Muscle layer of duodenum (tissue), 2 donors: ENCODE results near the gene SNAPC1.

Experiments
- H3K27ac ChIP-seq: one replicate; pipeline ENCODE4 v1.7.0; 2013; ENCODE audit warnings: mild to moderate bottlenecking, low read length
- H3K27me3 ChIP-seq: one replicate; pipeline ENCODE4 v1.7.0; 2013; ENCODE audit warnings: low read depth, mild to moderate bottlenecking, control low read depth, low read length
- H3K36me3 ChIP-seq, 2 donors: one replicate each; pipeline ENCODE4 v1.7.0; 2013; ENCODE audit warnings: low read length in 2 of 2, control low read depth in 1 of 2, mild to moderate bottlenecking in 1 of 2; ENCODE audit not compliant: insufficient read depth in 2 of 2, control insufficient read depth in 1 of 2
- H3K4me1 ChIP-seq, 2 donors: one replicate each; pipeline ENCODE4 v1.7.0; 2013; ENCODE audit warnings: low read length in 2 of 2, mild to moderate bottlenecking in 2 of 2, control low read depth in 1 of 2, moderate library complexity in 1 of 2; ENCODE audit not compliant: insufficient read depth in 2 of 2, control insufficient read depth in 1 of 2
- H3K4me3 ChIP-seq, 2 donors: one replicate each; pipeline ENCODE4 v1.7.0; 2013; ENCODE audit warnings: low read length in 2 of 2, low read depth in 1 of 2, mild to moderate bottlenecking in 1 of 2
- H3K9me3 ChIP-seq, 2 donors: one replicate each; pipeline ENCODE4 v1.7.0; 2013; ENCODE audit warnings: low read length in 2 of 2, control low read depth in 1 of 2, mild to moderate bottlenecking in 1 of 2; ENCODE audit not compliant: control insufficient read depth in 1 of 2
- donor health status: healthy.

Gene SNAPC1

GRCh38 chr14:61812347-61813095 lies 50.3 kb downstream of the SNAPC1 start, which contains the start of gene SYT16:
Gene SYT16 (plus strand): TSS chr14:61812703.
- Histone ChIP-seq H3K4me1 (peaks cover 0 to 6% of the 10 kb centered on the region in 2 donors), H3K36me3 (no peaks in the 10 kb centered on the region), H3K9me3 (peaks cover 0 to 3% of the 10 kb centered on the region in 2 donors), H3K27me3 (peaks cover 14% of the 10 kb centered on the region), H3K27ac (no peak within 1 kb of the TSS), H3K4me3 (peak within 1 kb of the TSS; percentile 16 to 62)

GRCh38 chr14:61813096-61813606 lies 50.9 kb downstream of the SNAPC1 start:
- Histone ChIP-seq H3K27ac (no peak overlapping the region), H3K4me3 (peak overlapping the region; percentile 16 to 62), H3K27me3 (peaks cover 14% of the 10 kb centered on the region), H3K4me1 (peaks cover 0 to 6% of the 10 kb centered on the region in 2 donors), H3K9me3 (peaks cover 0 to 3% of the 10 kb centered on the region in 2 donors), H3K36me3 (no peaks in the 10 kb centered on the region)

- Histone ChIP-seq H3K4me3 (no peak overlapping the region), H3K4me1 (no peaks in the 10 kb centered on the region), H3K9me3 (peaks cover 0 to 1% of the 10 kb centered on the region in 2 donors), H3K36me3 (no peaks in the 10 kb centered on the region), H3K27ac (no peak overlapping the region), H3K27me3 (no peaks in the 10 kb centered on the region)
Measured at GRCh38 chr14:61822458-61822857, 60.2 kb downstream of the SNAPC1 start.

GRCh38 chr14:61832783-61833182 lies 70.6 kb downstream of the SNAPC1 start:
- no peak overlapping the region for H3K4me3 ChIP-seq
- H3K9me3 ChIP-seq = no peaks in the 10 kb centered on the region
- H3K4me1 ChIP-seq = no peaks in the 10 kb centered on the region
- no peak overlapping the region for H3K27ac ChIP-seq
- H3K36me3 ChIP-seq = no peaks in the 10 kb centered on the region
- no peaks in the 10 kb centered on the region for H3K27me3 ChIP-seq

- Histone ChIP-seq H3K4me1 (no peaks in the 10 kb centered on the region), H3K27ac (no peak overlapping the region), H3K36me3 (no peaks in the 10 kb centered on the region), H3K9me3 (no peaks in the 10 kb centered on the region), H3K4me3 (no peak overlapping the region), H3K27me3 (no peaks in the 10 kb centered on the region)
Measured at GRCh38 chr14:61836184-61836583, 74.0 kb downstream of the SNAPC1 start.

GRCh38 chr14:61836807-61837206 lies 74.6 kb downstream of the SNAPC1 start:
- H3K4me3 ChIP-seq = no peak overlapping the region
- no peaks in the 10 kb centered on the region for H3K27me3 ChIP-seq
- no peaks in the 10 kb centered on the region for H3K36me3 ChIP-seq
- no peak overlapping the region for H3K27ac ChIP-seq
- no peaks in the 10 kb centered on the region for H3K9me3 ChIP-seq
- no peaks in the 10 kb centered on the region for H3K4me1 ChIP-seq

- Histone ChIP-seq H3K27ac (no peak overlapping the region), H3K9me3 (no peaks in the 10 kb centered on the region), H3K27me3 (no peaks in the 10 kb centered on the region), H3K4me1 (no peaks in the 10 kb centered on the region), H3K4me3 (no peak overlapping the region), H3K36me3 (no peaks in the 10 kb centered on the region)
Measured at GRCh38 chr14:61837336-61838229, 75.4 kb downstream of the SNAPC1 start.

- Histone ChIP-seq H3K4me1 (no peaks in the 10 kb centered on the region), H3K27me3 (no peaks in the 10 kb centered on the region), H3K4me3 (no peak overlapping the region), H3K36me3 (no peaks in the 10 kb centered on the region), H3K27ac (no peak overlapping the region), H3K9me3 (no peaks in the 10 kb centered on the region)
Measured at GRCh38 chr14:61838661-61839245, 76.5 kb downstream of the SNAPC1 start.

- Histone ChIP-seq H3K27ac (no peak overlapping the region), H3K4me3 (no peak overlapping the region), H3K27me3 (no peaks in the 10 kb centered on the region), H3K4me1 (no peaks in the 10 kb centered on the region), H3K36me3 (no peaks in the 10 kb centered on the region), H3K9me3 (no peaks in the 10 kb centered on the region)
Measured at GRCh38 chr14:61839507-61839906, 77.3 kb downstream of the SNAPC1 start.

GRCh38 chr14:61841145-61841544 lies 78.9 kb downstream of the SNAPC1 start:
- Histone ChIP-seq H3K9me3 (peaks cover 0 to 1% of the 10 kb centered on the region in 2 donors), H3K4me3 (no peak overlapping the region), H3K27me3 (no peaks in the 10 kb centered on the region), H3K36me3 (no peaks in the 10 kb centered on the region), H3K27ac (no peak overlapping the region), H3K4me1 (no peaks in the 10 kb centered on the region)
